Activated CD4-positive, alpha-beta T cell treated with anti-CD3 and anti-CD28 coated beads, Interleukin-2, amount 10 ng/mL, durations not matched to agents 7 days and 5 days (primary cell): ENCODE results near the gene DOCK7. TPM values are rescaled to one million over a fixed set of nuclear protein-coding genes. Genes with fewer than 3 reads are reported as not detected.

Source experiments
- CTCF ChIA-PET: fragments of 350-600 bp; sonication (Branson Sonifier 250); formaldehyde crosslinking; loops from one replicate; lab custom pipeline; 2021; ENCODE audit warnings: antibody characterized with exemption; lab: Charles Lee
- POLR2A ChIA-PET: fragments of 350-600 bp; sonication (Branson Sonifier 250); formaldehyde crosslinking; loops from one replicate; lab custom pipeline; 2021; ENCODE audit warnings: antibody characterized with exemption; lab: Charles Lee
- DNase-seq: peaks from one replicate; pipeline ENCODE4 v3.0.0-alpha.2; 2020
- H3K27ac Mint-ChIP-seq: one replicate; pipeline ENCODE4 v1.8.0; 2021; ENCODE audit warnings: mild to moderate bottlenecking, moderate library complexity, mixed read lengths
- H3K27me3 Mint-ChIP-seq: one replicate; pipeline ENCODE4 v1.8.0; 2021; ENCODE audit warnings: mixed read lengths
- H3K36me3 Mint-ChIP-seq: one replicate; pipeline ENCODE4 v1.8.0; 2021; ENCODE audit warnings: low read depth, mixed read lengths
- H3K4me1 Mint-ChIP-seq: one replicate; pipeline ENCODE4 v1.8.0; 2021; ENCODE audit warnings: mixed read lengths
- H3K4me3 Mint-ChIP-seq: one replicate; pipeline ENCODE4 v1.8.0; 2021; ENCODE audit warnings: mild to moderate bottlenecking, moderate library complexity, mixed read lengths
- H3K9me3 Mint-ChIP-seq: one replicate; pipeline ENCODE4 v1.8.0; 2021; ENCODE audit warnings: mixed read lengths
- total RNA-seq, 2 experiments: library from RNA; stranded (reverse); gene quantifications; one replicate each; pipeline ENCODE4 v1.2.3, GENCODE V29; 2021

Gene DOCK7
- total RNA-seq, 2 experiments from 2014 or later, result 5.0 to 7.5 TPM

GRCh38 chr1:62428351-62428750 is 259.8 kb downstream of the DOCK7 start:
- peaks cover 6% of the 10 kb centered on the region for H3K27me3 Mint-ChIP-seq
- no peak overlapping the region for H3K4me3 Mint-ChIP-seq
- H3K9me3 Mint-ChIP-seq, result no peaks in the 10 kb centered on the region
- no peaks in the 10 kb centered on the region for H3K4me1 Mint-ChIP-seq
- CTCF ChIA-PET, result no interaction called here
- DNase-seq, result no peak
- H3K27ac Mint-ChIP-seq, result no peak overlapping the region
- POLR2A ChIA-PET, result no interaction called here
- no peaks in the 10 kb centered on the region for H3K36me3 Mint-ChIP-seq

- Mint-ChIP-seq H3K4me1 (no peaks in the 10 kb centered on the region), H3K4me3 (no peak overlapping the region), H3K36me3 (no peaks in the 10 kb centered on the region), H3K27ac (no peak overlapping the region), H3K27me3 (peaks cover 4% of the 10 kb centered on the region), H3K9me3 (no peaks in the 10 kb centered on the region)
- ChIA-PET POLR2A (no interaction called here), CTCF (no interaction called here)
- DNase-seq, result no peak
These were observed 261.4 kb downstream of the DOCK7 start for GRCh38 chr1:62426794-62427193.

GRCh38 chr1:62426237-62426636 is 261.9 kb downstream of the DOCK7 start:
- H3K36me3 Mint-ChIP-seq, result no peaks in the 10 kb centered on the region
- H3K9me3 Mint-ChIP-seq, result no peaks in the 10 kb centered on the region
- H3K4me3 Mint-ChIP-seq, result no peak overlapping the region
- no peak overlapping the region for H3K27ac Mint-ChIP-seq
- CTCF ChIA-PET, result interaction anchor here (1.5 kb wide), 1 partner anchor 9 kb away, joined by 4 read pairs; no protein-coding TSS in a partner anchor
- peaks cover 2% of the 10 kb centered on the region for H3K27me3 Mint-ChIP-seq
- POLR2A ChIA-PET, result no interaction called here
- no peak for DNase-seq
- H3K4me1 Mint-ChIP-seq, result no peaks in the 10 kb centered on the region

GRCh38 chr1:62425041-62425440 is 263.1 kb downstream of the DOCK7 start:
- Mint-ChIP-seq H3K27ac (no peak overlapping the region), H3K4me3 (no peak overlapping the region), H3K27me3 (peaks cover 2% of the 10 kb centered on the region), H3K4me1 (no peaks in the 10 kb centered on the region), H3K36me3 (no peaks in the 10 kb centered on the region), H3K9me3 (no peaks in the 10 kb centered on the region)
- CTCF ChIA-PET, result interaction anchor here (0.6 to 1.5 kb wide), 2 partner anchors 10 to 134 kb away, joined by 4 read pairs; no protein-coding TSS in a partner anchor
- POLR2A ChIA-PET, result no interaction called here
- no peak for DNase-seq

GRCh38 chr1:62424411-62424810 is 263.8 kb downstream of the DOCK7 start:
- peaks cover 6% of the 10 kb centered on the region for H3K27me3 Mint-ChIP-seq
- CTCF ChIA-PET, result no interaction called here
- no peak for DNase-seq

GRCh38 chr1:62423580-62424242 is 264.5 kb downstream of the DOCK7 start:
- CTCF ChIA-PET, result interaction anchor here (0.5 kb wide), 2 partner anchors 288 to 1284 kb away, joined by 3 to 4 read pairs; no protein-coding TSS in a partner anchor
- H3K27ac Mint-ChIP-seq, result no peak overlapping the region

More at GRCh38 chr1:62424411-62424810, 263.8 kb downstream of the DOCK7 start:
- Mint-ChIP-seq H3K27ac (no peak overlapping the region), H3K36me3 (no peaks in the 10 kb centered on the region), H3K9me3 (no peaks in the 10 kb centered on the region), H3K4me3 (no peak overlapping the region), H3K4me1 (no peaks in the 10 kb centered on the region)
- POLR2A ChIA-PET, result no interaction called here

GRCh38 chr1:62420214-62420613 is 268.0 kb downstream of the DOCK7 start:
- Mint-ChIP-seq H3K27ac (no peak overlapping the region), H3K36me3 (no peaks in the 10 kb centered on the region), H3K9me3 (no peaks in the 10 kb centered on the region), H3K27me3 (peaks cover 7% of the 10 kb centered on the region), H3K4me3 (no peak overlapping the region), H3K4me1 (no peaks in the 10 kb centered on the region)
- no peak for DNase-seq
- CTCF ChIA-PET, result interaction anchor here (0.6 kb wide), 1 partner anchor 862 kb away, joined by 3 read pairs; no protein-coding TSS in a partner anchor
- POLR2A ChIA-PET, result no interaction called here

More at GRCh38 chr1:62423580-62424242, 264.5 kb downstream of the DOCK7 start:
- POLR2A ChIA-PET, result no interaction called here
- Mint-ChIP-seq H3K36me3 (no peaks in the 10 kb centered on the region), H3K4me1 (no peaks in the 10 kb centered on the region), H3K4me3 (no peak overlapping the region), H3K9me3 (no peaks in the 10 kb centered on the region), H3K27me3 (peaks cover 4% of the 10 kb centered on the region)
- DNase-seq, result no peak

- Mint-ChIP-seq H3K27me3 (peaks cover 7% of the 10 kb centered on the region), H3K4me1 (no peaks in the 10 kb centered on the region), H3K36me3 (no peaks in the 10 kb centered on the region), H3K9me3 (no peaks in the 10 kb centered on the region), H3K4me3 (no peak overlapping the region), H3K27ac (no peak overlapping the region)
- ChIA-PET POLR2A (no interaction called here), CTCF (no interaction called here)
- no peak for DNase-seq
These were observed 270.7 kb downstream of the DOCK7 start for GRCh38 chr1:62417351-62417999.

- Mint-ChIP-seq H3K4me3 (no peak overlapping the region), H3K4me1 (no peaks in the 10 kb centered on the region), H3K9me3 (no peaks in the 10 kb centered on the region), H3K36me3 (no peaks in the 10 kb centered on the region), H3K27ac (no peak overlapping the region), H3K27me3 (peaks cover 7% of the 10 kb centered on the region)
- CTCF ChIA-PET, result interaction anchor here (0.7 kb wide), 1 partner anchor 370 kb away, joined by 3 read pairs; no protein-coding TSS in a partner anchor
- DNase-seq, result no peak
- POLR2A ChIA-PET, result no interaction called here
These were observed 272.5 kb downstream of the DOCK7 start for GRCh38 chr1:62415687-62416086.

GRCh38 chr1:62407398-62408009 is 280.7 kb downstream of the DOCK7 start:
- Mint-ChIP-seq H3K9me3 (no peaks in the 10 kb centered on the region), H3K4me3 (no peak overlapping the region), H3K27me3 (no peaks in the 10 kb centered on the region), H3K36me3 (no peaks in the 10 kb centered on the region), H3K27ac (no peak overlapping the region), H3K4me1 (no peaks in the 10 kb centered on the region)
- ChIA-PET CTCF (no interaction called here), POLR2A (no interaction called here)
- DNase-seq, result peak; percentile 48

GRCh38 chr1:62406576-62406975 is 281.6 kb downstream of the DOCK7 start:
- ChIA-PET CTCF (interaction anchor here (1.9 kb wide), 1 partner anchor 231 kb away, joined by 5 read pairs; no protein-coding TSS in a partner anchor), POLR2A (no interaction called here)
- H3K4me3 Mint-ChIP-seq, result no peak overlapping the region
- no peaks in the 10 kb centered on the region for H3K36me3 Mint-ChIP-seq
- DNase-seq, result no peak
- no peaks in the 10 kb centered on the region for H3K4me1 Mint-ChIP-seq
- no peak overlapping the region for H3K27ac Mint-ChIP-seq
- H3K9me3 Mint-ChIP-seq, result no peaks in the 10 kb centered on the region
- H3K27me3 Mint-ChIP-seq, result no peaks in the 10 kb centered on the region

- H3K36me3 Mint-ChIP-seq, result no peaks in the 10 kb centered on the region
- no peak overlapping the region for H3K4me3 Mint-ChIP-seq
- H3K9me3 Mint-ChIP-seq, result no peaks in the 10 kb centered on the region
- no peaks in the 10 kb centered on the region for H3K27me3 Mint-ChIP-seq
- DNase-seq, result no peak
- H3K27ac Mint-ChIP-seq, result no peak overlapping the region
- no peaks in the 10 kb centered on the region for H3K4me1 Mint-ChIP-seq
- POLR2A ChIA-PET, result no interaction called here
- CTCF ChIA-PET, result interaction anchor here (0.6 to 1.9 kb wide), 2 partner anchors 73 to 229 kb away, joined by 3 to 5 read pairs; no protein-coding TSS in a partner anchor
These were observed 282.9 kb downstream of the DOCK7 start for GRCh38 chr1:62405247-62405646.
